Activated B cell treated with CpG ODN at 0.5 μM for 24 hours (primary cell): ENCODE measurements around the gene NELFA. TPM values are rescaled to one million over a fixed set of nuclear protein-coding genes. Genes with fewer than 3 reads are reported as not detected.

Source experiments
- ATAC-seq: fragments of 200-7000 bp; cut with Tn5 transposase; one replicate; pipeline ENCODE4 v1.10.0; 2021; ENCODE audit warnings: low read depth, mild to moderate bottlenecking, moderate library complexity
- CTCF ChIA-PET: fragments of 350-600 bp; sonication (Branson Sonifier 250); formaldehyde crosslinking; loops from one replicate; lab custom pipeline; 2021; ENCODE audit warnings: antibody characterized with exemption; lab: Charles Lee
- POLR2A ChIA-PET: fragments of 350-600 bp; sonication (Branson Sonifier 250); formaldehyde crosslinking; loops from one replicate; lab custom pipeline; 2021; ENCODE audit warnings: antibody characterized with exemption; lab: Charles Lee
- DNase-seq: peaks from one replicate; pipeline ENCODE4 v3.0.0; 2022
- H3K27ac Mint-ChIP-seq: one replicate; pipeline ENCODE4 v1.8.0; 2020; ENCODE audit warnings: mixed read lengths
- H3K27me3 Mint-ChIP-seq: one replicate; pipeline ENCODE4 v1.8.0; 2021; ENCODE audit warnings: mixed read lengths
- H3K36me3 Mint-ChIP-seq: one replicate; pipeline ENCODE4 v1.8.0; 2021; ENCODE audit warnings: low read depth, mixed read lengths
- H3K4me1 Mint-ChIP-seq: one replicate; pipeline ENCODE4 v1.8.0; 2021; ENCODE audit warnings: mixed read lengths
- H3K4me3 Mint-ChIP-seq: one replicate; pipeline ENCODE4 v1.8.0; 2020; ENCODE audit warnings: mild to moderate bottlenecking, mixed read lengths
- H3K9me3 Mint-ChIP-seq: one replicate; pipeline ENCODE4 v1.8.0; 2020; ENCODE audit warnings: mixed read lengths
- CTCF ChIP-seq: fragments of 200-600 bp; IDR thresholded peaks from one replicate; pipeline ENCODE4 v1.8.0; 2022; ENCODE audit warnings: antibody characterized with exemption, mild to moderate bottlenecking
- intact Hi-C: fragments of 100-400 bp; cut with micrococcal nuclease; formaldehyde crosslinking; loops from one replicate; pipeline ENCODE4 v1.15.1; 2024
- total RNA-seq: library from RNA; stranded (reverse); gene quantifications from 2 replicates; pipeline ENCODE4 v1.2.3, GENCODE V29; 2022

The NELFA gene
- total RNA-seq, 1 donor from 2014 or later = 49.9 TPM

- H3K9me3 Mint-ChIP-seq = peaks cover 14% of the 10 kb centered on the region
- H3K27ac Mint-ChIP-seq = no peak overlapping the region
- CTCF ChIA-PET = no interaction called here
- H3K36me3 Mint-ChIP-seq = peaks cover 56% of the 10 kb centered on the region
- intact Hi-C loops = no loop called here
- ATAC-seq (no peak), DNase-seq (no peak)
- H3K27me3 Mint-ChIP-seq = no peaks in the 10 kb centered on the region
- POLR2A ChIA-PET = no interaction called here
- TF ChIP-seq CTCF = no peak
- peaks cover 15% of the 10 kb centered on the region for H3K4me1 Mint-ChIP-seq
- H3K4me3 Mint-ChIP-seq = no peak overlapping the region
These were observed 15.6 kb downstream of the NELFA start for GRCh38 chr4:1993169-1993516.

- CTCF ChIA-PET = no interaction called here
- Mint-ChIP-seq H3K4me3 (no peak overlapping the region), H3K27ac (no peak overlapping the region), H3K36me3 (peaks cover 56% of the 10 kb centered on the region), H3K9me3 (peaks cover 11% of the 10 kb centered on the region), H3K27me3 (no peaks in the 10 kb centered on the region), H3K4me1 (peaks cover 13% of the 10 kb centered on the region)
- DNase-seq (no peak), ATAC-seq (no peak)
- TF ChIP-seq CTCF = no peak
- intact Hi-C loops = no loop called here
- POLR2A ChIA-PET = no interaction called here
These were observed 16.2 kb downstream of the NELFA start for GRCh38 chr4:1992468-1993168.

- Mint-ChIP-seq H3K4me1 (peaks cover 11% of the 10 kb centered on the region), H3K4me3 (no peak overlapping the region), H3K27ac (no peak overlapping the region), H3K36me3 (peaks cover 53% of the 10 kb centered on the region), H3K27me3 (no peaks in the 10 kb centered on the region), H3K9me3 (peaks cover 8% of the 10 kb centered on the region)
- intact Hi-C loops = no loop called here
- ChIA-PET POLR2A (no interaction called here), CTCF (no interaction called here)
- ATAC-seq (no peak), DNase-seq (no peak)
- TF ChIP-seq CTCF = no peak
These were observed 17.0 kb downstream of the NELFA start for GRCh38 chr4:1991596-1992434.

GRCh38 chr4:1991087-1991486 is 17.7 kb downstream of the NELFA start:
- H3K27me3 Mint-ChIP-seq = no peaks in the 10 kb centered on the region
- intact Hi-C loops = no loop called here
- H3K36me3 Mint-ChIP-seq = peaks cover 51% of the 10 kb centered on the region
- ChIA-PET POLR2A (no interaction called here), CTCF (no interaction called here)
- DNase-seq = no peak
- no peak overlapping the region for H3K4me3 Mint-ChIP-seq
- ATAC-seq = no peak
- H3K27ac Mint-ChIP-seq = no peak overlapping the region
- H3K9me3 Mint-ChIP-seq = peaks cover 6% of the 10 kb centered on the region
- peaks cover 8% of the 10 kb centered on the region for H3K4me1 Mint-ChIP-seq
- TF ChIP-seq CTCF = no peak

- H3K4me3 Mint-ChIP-seq = no peak overlapping the region
- H3K27ac Mint-ChIP-seq = no peak overlapping the region
- ChIA-PET CTCF (no interaction called here), POLR2A (no interaction called here)
- H3K4me1 Mint-ChIP-seq = peaks cover 4% of the 10 kb centered on the region
- peaks cover 2% of the 10 kb centered on the region for H3K9me3 Mint-ChIP-seq
- intact Hi-C loops = no loop called here
- ATAC-seq (no peak), DNase-seq (no peak)
- no peaks in the 10 kb centered on the region for H3K27me3 Mint-ChIP-seq
- TF ChIP-seq CTCF = no peak
- H3K36me3 Mint-ChIP-seq = peaks cover 48% of the 10 kb centered on the region
These were observed 18.1 kb downstream of the NELFA start for GRCh38 chr4:1990676-1991075.
